Osteocyte (in vitro differentiated cells): Measurements from ENCODE around the gene CRYBG1. TPM values are rescaled to one million over a fixed set of nuclear protein-coding genes. Genes with fewer than 3 reads are reported as not detected.

Experiments used
- DNase-seq: peaks from one replicate; pipeline ENCODE4 v3.0.0; 2021; ENCODE audit warnings: mixed read lengths; ENCODE audit not compliant: unreplicated experiment; ENCODE audit errors: extremely low spot score
- H3K27ac Mint-ChIP-seq: one replicate; pipeline ENCODE4 v1.8.0; 2021; ENCODE audit warnings: mild to moderate bottlenecking, mixed read lengths; ENCODE audit not compliant: unreplicated experiment
- H3K27me3 Mint-ChIP-seq: one replicate; pipeline ENCODE4 v1.8.0; 2021; ENCODE audit warnings: mixed read lengths; ENCODE audit not compliant: unreplicated experiment
- H3K36me3 Mint-ChIP-seq: one replicate; pipeline ENCODE4 v1.8.0; 2021; ENCODE audit warnings: mixed read lengths; ENCODE audit not compliant: unreplicated experiment
- H3K4me1 Mint-ChIP-seq: one replicate; pipeline ENCODE4 v1.8.0; 2021; ENCODE audit warnings: mixed read lengths; ENCODE audit not compliant: unreplicated experiment
- H3K4me3 Mint-ChIP-seq: one replicate; pipeline ENCODE4 v1.8.0; 2021; ENCODE audit warnings: mild to moderate bottlenecking, moderate library complexity, mixed read lengths; ENCODE audit not compliant: unreplicated experiment
- H3K9me3 Mint-ChIP-seq: one replicate; pipeline ENCODE4 v1.8.0; 2021; ENCODE audit warnings: mixed read lengths; ENCODE audit not compliant: unreplicated experiment
- total RNA-seq: library from RNA; stranded (reverse); gene quantifications from 2 replicates; pipeline ENCODE4 v1.2.1, GENCODE V29; 2021
- TF ChIP-seq, protein P1 (sequence below): fragments of 200-600 bp; sonication (generic); IDR thresholded peaks from 2 replicates; pipeline ENCODE4 v1.5.0; 2021; ENCODE audit warnings: antibody characterized with exemption, mild to moderate bottlenecking, moderate library complexity

Gene CRYBG1
- total RNA-seq, 1 donor from 2014 or later: 2.4 TPM

DNA sequence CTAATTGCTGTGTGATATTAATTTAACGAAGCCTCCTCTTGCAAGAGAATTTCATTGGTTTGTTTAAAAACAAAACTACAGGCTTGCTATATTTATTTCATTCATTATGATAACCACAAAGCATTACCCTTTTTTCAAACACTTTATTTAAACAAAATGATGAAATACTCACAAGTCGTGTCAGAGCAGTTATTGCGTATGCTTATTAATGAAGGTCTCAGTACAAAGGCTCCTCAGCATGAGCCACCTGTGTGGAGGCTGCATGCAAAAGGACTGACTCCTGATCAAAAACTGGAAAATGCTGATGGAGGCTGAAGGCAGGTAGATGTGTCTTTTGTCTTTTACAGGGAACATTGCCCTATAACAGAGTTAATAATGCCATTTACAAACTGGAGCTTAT lies 130.5 kb downstream of the CRYBG1 start:
- Mint-ChIP-seq H3K36me3 (no peaks in the 10 kb centered on the region), H3K9me3 (peaks cover 9% of the 10 kb centered on the region), H3K4me1 (peaks cover 6% of the 10 kb centered on the region), H3K27me3 (peaks cover 47% of the 10 kb centered on the region), H3K4me3 (no peak overlapping the region), H3K27ac (no peak overlapping the region)
- DNase-seq: no peak
- TF ChIP-seq, protein P1, sequence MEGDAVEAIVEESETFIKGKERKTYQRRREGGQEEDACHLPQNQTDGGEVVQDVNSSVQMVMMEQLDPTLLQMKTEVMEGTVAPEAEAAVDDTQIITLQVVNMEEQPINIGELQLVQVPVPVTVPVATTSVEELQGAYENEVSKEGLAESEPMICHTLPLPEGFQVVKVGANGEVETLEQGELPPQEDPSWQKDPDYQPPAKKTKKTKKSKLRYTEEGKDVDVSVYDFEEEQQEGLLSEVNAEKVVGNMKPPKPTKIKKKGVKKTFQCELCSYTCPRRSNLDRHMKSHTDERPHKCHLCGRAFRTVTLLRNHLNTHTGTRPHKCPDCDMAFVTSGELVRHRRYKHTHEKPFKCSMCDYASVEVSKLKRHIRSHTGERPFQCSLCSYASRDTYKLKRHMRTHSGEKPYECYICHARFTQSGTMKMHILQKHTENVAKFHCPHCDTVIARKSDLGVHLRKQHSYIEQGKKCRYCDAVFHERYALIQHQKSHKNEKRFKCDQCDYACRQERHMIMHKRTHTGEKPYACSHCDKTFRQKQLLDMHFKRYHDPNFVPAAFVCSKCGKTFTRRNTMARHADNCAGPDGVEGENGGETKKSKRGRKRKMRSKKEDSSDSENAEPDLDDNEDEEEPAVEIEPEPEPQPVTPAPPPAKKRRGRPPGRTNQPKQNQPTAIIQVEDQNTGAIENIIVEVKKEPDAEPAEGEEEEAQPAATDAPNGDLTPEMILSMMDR: no peak

DNA sequence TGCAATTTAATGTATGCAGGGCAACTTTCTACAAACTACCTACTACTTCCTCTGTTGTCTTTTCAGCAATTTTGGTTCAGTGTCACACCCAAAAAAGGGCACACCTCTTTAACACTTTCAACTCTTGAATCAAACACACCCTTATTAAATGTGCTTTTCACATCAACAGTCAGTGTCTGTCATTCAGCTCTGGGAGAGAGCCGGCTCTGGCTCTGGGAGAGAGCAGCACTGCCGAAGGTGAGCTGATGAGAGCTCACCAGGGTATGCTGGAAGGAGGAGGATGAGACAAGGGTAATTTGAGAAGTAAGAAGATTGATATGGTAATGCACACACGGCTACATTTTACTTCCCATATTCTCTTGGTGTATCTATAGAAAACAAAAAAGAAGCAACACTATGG lies 134.5 kb downstream of the CRYBG1 start:
- TF ChIP-seq, protein P1: no peak
- H3K9me3 Mint-ChIP-seq: peaks cover 5% of the 10 kb centered on the region
- H3K36me3 Mint-ChIP-seq: no peaks in the 10 kb centered on the region
- H3K4me3 Mint-ChIP-seq: no peak overlapping the region
- no peak for DNase-seq
- no peak overlapping the region for H3K27ac Mint-ChIP-seq
- peaks cover 44% of the 10 kb centered on the region for H3K27me3 Mint-ChIP-seq
- H3K4me1 Mint-ChIP-seq: no peaks in the 10 kb centered on the region

DNA sequence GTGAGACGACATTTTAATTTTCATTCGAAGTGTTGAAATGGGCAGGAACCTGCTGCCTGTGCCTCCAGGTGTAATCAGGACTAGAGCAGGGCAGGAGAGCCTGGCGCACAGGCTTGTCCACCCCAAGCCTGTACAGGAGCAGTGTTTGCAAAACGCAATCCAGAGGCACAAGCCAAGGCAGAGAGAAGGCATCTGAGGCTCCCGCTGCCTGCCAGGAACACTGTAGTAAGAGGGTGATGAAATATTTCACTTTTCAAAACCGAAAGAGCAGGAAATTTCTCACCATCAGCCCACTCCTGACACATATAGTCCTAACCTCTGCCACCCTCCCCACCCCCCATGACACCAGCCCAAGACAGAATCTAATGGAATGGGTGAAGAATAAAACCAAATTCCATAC lies 136.3 kb downstream of the CRYBG1 start:
- Mint-ChIP-seq H3K27me3 (peaks cover 54% of the 10 kb centered on the region), H3K9me3 (peaks cover 5% of the 10 kb centered on the region), H3K36me3 (no peaks in the 10 kb centered on the region), H3K4me1 (no peaks in the 10 kb centered on the region), H3K4me3 (no peak overlapping the region), H3K27ac (no peak overlapping the region)
- TF ChIP-seq, protein P1: no peak
- no peak for DNase-seq

DNA sequence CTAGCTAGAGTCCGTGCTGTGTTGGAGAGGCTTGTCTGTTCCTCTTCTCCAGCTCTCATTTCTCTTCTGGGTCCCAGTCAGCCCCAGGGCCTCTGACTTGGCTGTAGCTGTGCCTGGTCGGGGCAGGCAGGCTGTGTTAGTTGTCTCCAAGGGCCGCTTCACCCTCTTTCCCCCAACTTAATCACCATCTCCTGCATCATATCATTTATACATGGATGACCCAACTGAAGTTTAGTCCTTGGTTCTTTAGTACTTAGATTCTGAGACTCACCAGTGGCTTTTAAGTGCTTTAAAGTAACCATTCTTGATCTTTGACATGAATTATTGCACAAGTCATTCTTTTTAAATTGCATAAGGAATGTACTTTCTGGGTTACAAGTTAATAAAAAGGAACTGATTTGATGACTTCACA lies 141.4 kb downstream of the CRYBG1 start:
- Mint-ChIP-seq H3K36me3 (no peaks in the 10 kb centered on the region), H3K27ac (no peak overlapping the region), H3K9me3 (peaks cover 5% of the 10 kb centered on the region), H3K4me1 (no peaks in the 10 kb centered on the region), H3K27me3 (peaks cover 52% of the 10 kb centered on the region), H3K4me3 (no peak overlapping the region)
- no peak for DNase-seq
- TF ChIP-seq, protein P1: no peak

DNA sequence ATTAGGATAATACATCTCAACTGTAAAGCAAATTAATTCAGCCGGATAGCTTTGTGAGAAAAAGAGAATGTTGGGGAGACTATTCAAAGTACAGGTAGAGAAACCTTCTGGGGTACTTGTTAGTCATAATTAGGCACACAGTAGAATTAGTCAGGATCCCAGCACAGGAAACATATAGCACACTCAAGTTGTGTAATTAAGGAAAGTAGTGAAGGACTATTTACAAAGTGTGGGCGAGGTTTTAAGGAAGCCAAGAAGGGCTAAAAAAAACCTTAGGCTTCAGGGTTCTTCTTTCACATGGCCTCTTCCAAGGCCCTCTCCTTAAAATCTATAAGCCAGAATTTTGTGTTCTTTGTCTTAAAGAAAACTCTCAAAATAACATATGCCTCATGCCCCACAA lies 142.0 kb downstream of the CRYBG1 start:
- TF ChIP-seq, protein P1: no peak
- no peak overlapping the region for H3K4me3 Mint-ChIP-seq
- H3K27me3 Mint-ChIP-seq: peaks cover 56% of the 10 kb centered on the region
- H3K4me1 Mint-ChIP-seq: no peaks in the 10 kb centered on the region
- H3K27ac Mint-ChIP-seq: no peak overlapping the region
- H3K9me3 Mint-ChIP-seq: peaks cover 5% of the 10 kb centered on the region
- no peak for DNase-seq
- H3K36me3 Mint-ChIP-seq: no peaks in the 10 kb centered on the region
